Neuronal stem cell (in vitro differentiated cells): Measurements from ENCODE around the gene MMD.

Source experiments
- DNase-seq: peaks from one replicate; pipeline ENCODE4 v3.0.0-alpha.2; 2013; ENCODE audit warnings: low spot score
- H2AFZ ChIP-seq: one replicate; pipeline ENCODE4 v1.6.1; 2013; ENCODE audit warnings: mild to moderate bottlenecking, low read length, inconsistent platforms
- H2AK5ac ChIP-seq: 2 replicates; pipeline ENCODE4 v1.6.1; 2013; ENCODE audit warnings: low read depth, mild to moderate bottlenecking, inconsistent platforms, low read length, moderate library complexity, mixed read lengths
- H2BK120ac ChIP-seq: 2 replicates; pipeline ENCODE4 v1.6.1; 2013; ENCODE audit warnings: low read depth, mild to moderate bottlenecking, inconsistent platforms, low read length, moderate library complexity, mixed read lengths
- H2BK12ac ChIP-seq: one replicate; pipeline ENCODE4 v1.6.1; 2013; ENCODE audit warnings: low read length, inconsistent platforms
- H2BK15ac ChIP-seq: 2 replicates; pipeline ENCODE4 v1.6.1; 2013; ENCODE audit warnings: mild to moderate bottlenecking, low read length, inconsistent platforms, mixed read lengths
- H2BK5ac ChIP-seq: one replicate; pipeline ENCODE4 v1.6.1; 2013; ENCODE audit warnings: inconsistent platforms, mild to moderate bottlenecking, low read length, moderate library complexity
- H3K14ac ChIP-seq: one replicate; pipeline ENCODE4 v1.6.1; 2013; ENCODE audit warnings: low read length, inconsistent platforms
- H3K18ac ChIP-seq: 2 replicates; pipeline ENCODE4 v1.6.1; 2013; ENCODE audit warnings: low read length, inconsistent platforms
- H3K23ac ChIP-seq: 2 replicates; pipeline ENCODE4 v1.6.1; 2013; ENCODE audit warnings: low read depth, mild to moderate bottlenecking, mixed read lengths, low read length, inconsistent platforms; ENCODE audit not compliant: poor library complexity
- H3K27ac ChIP-seq: replicated peaks from 3 replicates; pipeline ENCODE4 v1.5.1; 2013; ENCODE audit warnings: low read length, inconsistent platforms
- H3K27me3 ChIP-seq, 3 experiments: 2 replicates each; pipeline ENCODE4 v1.6.1; 2013; ENCODE audit warnings: low read length in 3 of 3, mild to moderate bottlenecking in 2 of 3, inconsistent platforms in 1 of 3, low read depth in 1 of 3, mixed read lengths in 1 of 3, moderate library complexity in 1 of 3; ENCODE audit not compliant: control insufficient read depth in 3 of 3, insufficient read depth in 3 of 3
- H3K36me3 ChIP-seq, 2 donors: replicated peaks in 1 of 2; 2 replicates each; pipeline ENCODE4 v1.6.1; 2013; ENCODE audit warnings: low read length in 2 of 2; ENCODE audit not compliant: control insufficient read depth in 2 of 2, insufficient read depth in 2 of 2
- H3K4ac ChIP-seq: 2 replicates; pipeline ENCODE4 v1.6.1; 2013; ENCODE audit warnings: inconsistent platforms, mild to moderate bottlenecking, low read length, moderate library complexity
- H3K4me1 ChIP-seq, 2 donors: 1 replicate in 1 of 2; 2 replicates in 1 of 2; pipeline ENCODE4 v1.6.1; 2013; ENCODE audit warnings: low read length in 2 of 2, low read depth in 1 of 2; ENCODE audit not compliant: control insufficient read depth in 2 of 2, insufficient read depth in 1 of 2
- H3K4me2 ChIP-seq: one replicate; pipeline ENCODE4 v1.6.1; 2013; ENCODE audit warnings: mild to moderate bottlenecking, low read length, inconsistent platforms; ENCODE audit not compliant: insufficient read depth, poor library complexity, severe bottlenecking
- H3K4me3 ChIP-seq, 2 donors: 2 replicates each; pipeline ENCODE4 v1.5.1; 2013; ENCODE audit warnings: low read length in 2 of 2, mild to moderate bottlenecking in 2 of 2, inconsistent platforms in 1 of 2, moderate library complexity in 1 of 2
- H3K79me1 ChIP-seq: one replicate; pipeline ENCODE4 v1.6.1; 2013; ENCODE audit warnings: low read depth, mild to moderate bottlenecking, inconsistent platforms, low read length, moderate library complexity
- H3K9ac ChIP-seq: one replicate; pipeline ENCODE4 v1.6.1; 2013; ENCODE audit warnings: mild to moderate bottlenecking, low read depth, low read length, inconsistent platforms; ENCODE audit not compliant: poor library complexity
- H3K9me3 ChIP-seq, 2 donors: replicated peaks in 1 of 2; 2 replicates each; pipeline versions ENCODE3 to v1.6.1; 2013; ENCODE audit warnings: low read length in 2 of 2, mild to moderate bottlenecking in 2 of 2, inconsistent platforms in 1 of 2, low read depth in 1 of 2, mixed read lengths in 1 of 2, moderate library complexity in 1 of 2; ENCODE audit not compliant: control insufficient read depth in 2 of 2, insufficient read depth in 1 of 2
- H4K8ac ChIP-seq: one replicate; pipeline ENCODE4 v1.6.1; 2013; ENCODE audit warnings: low read depth, mild to moderate bottlenecking, inconsistent platforms, low read length, moderate library complexity
- H4K91ac ChIP-seq: one replicate; pipeline ENCODE4 v1.6.1; 2013; ENCODE audit warnings: low read length, low read depth, mild to moderate bottlenecking, inconsistent platforms; ENCODE audit not compliant: poor library complexity
- WGBS, 2 donors: extraction: QIAGEN DNeasy Blood & Tissue Kit; methylation state at CpG; one replicate each; pipeline ENCODE4 v1.1.7; 2013; ENCODE audit warnings: missing lambda C conversion rate in 2 of 2, mixed read lengths in 1 of 2; ENCODE audit not compliant: insufficient read length in 2 of 2, insufficient replicate concordance in 1 of 2; ENCODE audit errors: extremely low coverage in 2 of 2; 5-methylcytosine and 5-hydroxymethylcytosine counted together

The MMD gene

DNA sequence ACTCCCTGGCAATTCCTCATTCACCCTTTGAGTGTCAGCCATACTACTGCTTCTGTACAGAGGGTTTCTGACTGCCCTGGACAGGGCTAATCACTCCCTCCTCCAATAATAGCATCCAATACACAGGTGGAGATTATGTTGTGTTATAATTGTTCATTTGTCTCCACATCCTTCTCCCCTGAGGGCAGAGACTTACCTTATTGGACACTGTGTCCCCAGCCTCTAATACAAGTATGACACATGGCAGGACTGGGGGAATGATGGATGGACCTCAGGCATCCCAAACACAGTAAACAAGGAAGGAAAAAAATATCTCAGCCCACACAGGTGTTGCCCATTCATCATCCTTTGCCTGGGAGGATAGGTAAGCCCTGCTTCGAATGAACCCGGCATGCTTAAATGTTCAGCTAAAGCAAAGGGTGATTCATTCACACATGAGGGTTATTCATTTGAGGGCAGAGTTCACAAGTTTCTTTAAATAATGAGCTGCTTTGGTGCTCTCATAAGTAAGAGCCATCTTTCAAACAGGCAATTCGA lies 34.8 kb downstream of the MMD start:
- no peaks in the 10 kb centered on the region for H3K9me3 ChIP-seq
- no peak overlapping the region for H3K18ac ChIP-seq
- no peak overlapping the region for H2BK15ac ChIP-seq
- H4K91ac ChIP-seq: no peak overlapping the region
- DNase-seq: no peak
- peaks cover 0 to 1% of the 10 kb centered on the region in 2 donors for H3K36me3 ChIP-seq
- no peak overlapping the region for H2BK120ac ChIP-seq
- H2AK5ac ChIP-seq: no peak overlapping the region
- H3K27ac ChIP-seq: no peak overlapping the region
- no peaks in the 10 kb centered on the region for H3K27me3 ChIP-seq
- H3K4me2 ChIP-seq: no peak overlapping the region
- no peak overlapping the region for H3K4me3 ChIP-seq
- H2BK5ac ChIP-seq: no peak overlapping the region
- no peak overlapping the region for H3K23ac ChIP-seq
- H3K79me1 ChIP-seq: no peaks in the 10 kb centered on the region
- H3K9ac ChIP-seq: no peak overlapping the region
- H3K4me1 ChIP-seq: peaks cover 5 to 13% of the 10 kb centered on the region in 2 donors
- H2BK12ac ChIP-seq: no peak overlapping the region
- no peak overlapping the region for H4K8ac ChIP-seq
- no peak overlapping the region for H2AFZ ChIP-seq
- no peak overlapping the region for H3K14ac ChIP-seq
- WGBS, 2 donors: no CpG with 5 or more reads among the region's 3 CpGs
- H3K4ac ChIP-seq: no peak overlapping the region

DNA sequence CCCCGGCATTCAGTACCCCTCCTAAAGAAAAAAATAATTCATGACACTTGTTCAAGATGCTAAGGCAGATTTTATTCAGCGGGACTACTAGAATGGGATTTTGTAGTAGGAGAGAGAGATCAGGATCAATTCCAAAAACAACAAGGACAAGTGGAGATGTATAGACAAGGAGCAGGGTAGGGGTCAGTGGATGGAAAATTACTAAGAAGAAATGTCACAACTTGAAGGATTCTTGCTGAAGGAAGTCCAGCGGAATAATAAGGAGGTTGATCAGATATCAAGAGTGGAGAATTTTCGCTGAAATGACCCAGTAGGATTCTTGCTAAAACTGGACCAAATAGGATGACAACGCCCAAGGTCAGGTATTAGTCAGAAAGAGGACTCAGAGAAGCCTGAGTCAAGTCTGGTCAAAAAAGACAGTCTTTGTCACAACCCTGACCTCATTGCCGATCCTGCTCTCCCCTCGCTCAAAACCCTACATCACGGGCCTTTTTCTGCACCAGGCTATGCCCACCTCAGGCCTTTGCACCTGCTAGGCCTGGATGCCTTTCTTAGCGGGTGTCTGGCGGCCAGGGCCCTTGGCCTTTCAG lies 36.9 kb downstream of the MMD start:
- Histone ChIP-seq H4K8ac (no peak overlapping the region), H3K79me1 (no peaks in the 10 kb centered on the region), H3K23ac (no peak overlapping the region), H2AK5ac (no peak overlapping the region), H3K18ac (no peak overlapping the region), H3K4me2 (no peak overlapping the region), H3K14ac (no peak overlapping the region), H2BK120ac (no peak overlapping the region), H3K36me3 (no peaks in the 10 kb centered on the region), H2AFZ (no peak overlapping the region), H3K4ac (no peak overlapping the region), H3K27me3 (no peaks in the 10 kb centered on the region), H3K9ac (no peak overlapping the region), H3K27ac (no peak overlapping the region), H2BK5ac (no peak overlapping the region), H3K9me3 (no peaks in the 10 kb centered on the region), H3K4me3 (no peak overlapping the region), H3K4me1 (peaks cover 5 to 10% of the 10 kb centered on the region in 2 donors), H2BK12ac (no peak overlapping the region), H2BK15ac (no peak overlapping the region), H4K91ac (no peak overlapping the region)
- WGBS, 2 donors: no CpG with 5 or more reads among the region's 10 CpGs
- no peak for DNase-seq

DNA sequence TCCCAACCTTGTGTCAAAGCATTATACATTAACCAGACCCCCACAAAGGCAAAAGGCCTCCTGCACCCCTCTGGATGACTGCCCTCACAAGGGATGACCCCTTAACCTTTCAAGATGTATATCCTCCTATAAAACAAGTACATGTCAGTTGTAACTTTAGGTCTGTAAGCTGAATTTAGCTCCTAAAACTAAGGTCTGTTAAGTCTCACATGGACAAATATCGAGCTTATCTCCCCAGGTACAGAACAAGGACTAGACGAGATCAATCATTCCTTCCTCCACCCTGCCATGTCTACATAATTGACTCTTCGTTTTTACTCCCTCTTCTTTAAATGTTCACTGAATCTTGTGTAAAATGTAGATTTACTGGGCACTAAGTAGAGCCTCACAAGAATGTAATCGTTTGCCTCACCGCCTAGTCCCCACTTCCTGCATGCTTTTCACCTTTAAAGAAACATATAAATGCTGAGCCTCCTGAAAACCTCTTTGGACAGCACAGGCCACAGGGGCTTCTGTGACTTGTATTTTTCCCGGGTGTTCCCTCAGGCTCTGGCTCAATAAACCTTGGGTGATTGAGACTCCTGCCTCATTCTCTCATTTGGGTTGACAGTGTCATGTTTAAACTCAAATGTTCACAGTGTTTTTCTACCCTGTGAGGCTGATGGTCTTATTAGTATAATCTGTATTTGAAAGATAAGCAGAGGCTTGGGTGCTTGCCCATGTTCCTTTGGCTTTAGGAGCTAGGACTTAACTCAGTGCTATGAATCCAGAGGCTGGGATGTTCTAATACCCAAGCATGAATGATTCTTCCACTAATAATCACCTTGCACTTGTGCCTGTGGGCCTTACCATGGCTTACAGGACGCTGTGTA lies 37.6 kb downstream of the MMD start:
- Histone ChIP-seq H2BK15ac (no peak overlapping the region), H3K4me1 (peaks cover 5 to 10% of the 10 kb centered on the region in 2 donors), H4K91ac (no peak overlapping the region), H2BK12ac (no peak overlapping the region), H3K4me3 (no peak overlapping the region), H3K27ac (no peak overlapping the region), H3K18ac (no peak overlapping the region), H2BK5ac (no peak overlapping the region), H3K14ac (no peak overlapping the region), H2BK120ac (no peak overlapping the region), H2AFZ (no peak overlapping the region), H2AK5ac (no peak overlapping the region), H3K36me3 (no peaks in the 10 kb centered on the region), H3K4me2 (no peak overlapping the region), H3K4ac (no peak overlapping the region), H3K9ac (no peak overlapping the region), H3K79me1 (no peaks in the 10 kb centered on the region), H3K27me3 (no peaks in the 10 kb centered on the region), H4K8ac (no peak overlapping the region), H3K9me3 (no peaks in the 10 kb centered on the region), H3K23ac (no peak overlapping the region)
- DNase-seq: no peak
- WGBS, 2 donors: no CpG with 5 or more reads among the region's 7 CpGs

DNA sequence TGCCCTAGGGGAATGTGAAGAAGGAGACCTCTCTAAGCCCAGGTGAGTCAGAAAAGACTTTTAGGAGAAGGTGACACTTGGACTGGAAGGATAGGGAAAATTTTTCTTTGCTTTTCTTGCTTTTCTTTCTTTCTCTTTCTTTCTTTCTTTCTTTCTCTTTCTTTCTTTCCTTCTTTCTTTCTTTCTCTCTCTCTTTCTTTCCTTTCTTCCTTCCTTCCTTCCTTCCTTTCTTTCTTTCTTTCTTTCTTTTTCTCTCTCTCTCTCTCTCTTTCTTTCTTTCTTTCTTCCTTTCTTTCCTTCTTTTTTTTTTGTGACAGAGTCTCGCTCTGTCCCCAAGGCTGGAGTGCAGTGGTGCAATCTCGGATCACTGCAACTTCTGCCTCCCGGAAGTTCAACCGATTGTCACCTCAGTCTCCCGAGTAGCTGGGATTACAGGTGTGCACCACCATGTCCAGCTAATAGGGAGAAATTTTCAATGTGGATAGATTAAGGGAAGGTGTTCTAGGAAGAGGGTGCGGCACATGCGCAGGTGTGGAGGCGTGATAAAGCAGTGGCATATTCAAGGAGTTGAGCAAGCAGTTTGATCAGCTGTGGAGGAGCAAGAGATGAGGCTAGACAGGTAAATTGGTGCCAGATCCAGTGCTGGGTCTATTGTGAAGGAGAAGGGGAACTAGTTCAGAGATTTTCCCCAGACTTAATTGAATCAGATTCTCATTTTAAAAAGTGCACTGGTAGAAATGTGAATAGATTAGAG lies 40.4 kb downstream of the MMD start:
- H2AK5ac ChIP-seq: no peak overlapping the region
- no peaks in the 10 kb centered on the region for H3K9me3 ChIP-seq
- H3K27ac ChIP-seq: no peak overlapping the region
- DNase-seq: no peak
- no peak overlapping the region for H2AFZ ChIP-seq
- no peak overlapping the region for H2BK12ac ChIP-seq
- H4K8ac ChIP-seq: no peak overlapping the region
- H3K4me3 ChIP-seq: no peak overlapping the region
- no peak overlapping the region for H3K4ac ChIP-seq
- no peaks in the 10 kb centered on the region for H3K27me3 ChIP-seq
- no peaks in the 10 kb centered on the region for H3K36me3 ChIP-seq
- H3K4me1 ChIP-seq: no peaks in the 10 kb centered on the region
- H2BK15ac ChIP-seq: no peak overlapping the region
- no CpG with 5 or more reads among the region's 8 CpGs for WGBS, 2 donors
- H2BK120ac ChIP-seq: no peak overlapping the region
- H3K14ac ChIP-seq: no peak overlapping the region
- H3K4me2 ChIP-seq: no peak overlapping the region
- no peak overlapping the region for H2BK5ac ChIP-seq
- no peak overlapping the region for H4K91ac ChIP-seq
- no peak overlapping the region for H3K9ac ChIP-seq
- H3K18ac ChIP-seq: no peak overlapping the region
- H3K79me1 ChIP-seq: no peaks in the 10 kb centered on the region
- no peak overlapping the region for H3K23ac ChIP-seq
